OCI-LY1 (cell line): ENCODE measurements around the gene PCBP4.

Source experiments
- CTCF ChIP-seq: fragments of 200-600 bp; sonication (generic), shearing (Covaris generic); IDR thresholded peaks from 2 replicates; pipeline ENCODE4 v1.5.1; 2017; ENCODE audit warnings: mild to moderate bottlenecking, antibody characterized with exemption, low read length, moderate library complexity, mixed read lengths
- EZH2 ChIP-seq: fragments of 200-600 bp; sonication (generic), shearing (Covaris generic); IDR thresholded peaks from 2 replicates; pipeline ENCODE4 v1.8.0; 2017; ENCODE audit warnings: borderline replicate concordance, mixed run types, mild to moderate bottlenecking, antibody characterized with exemption, low read length, moderate library complexity, mixed read lengths

DNA sequence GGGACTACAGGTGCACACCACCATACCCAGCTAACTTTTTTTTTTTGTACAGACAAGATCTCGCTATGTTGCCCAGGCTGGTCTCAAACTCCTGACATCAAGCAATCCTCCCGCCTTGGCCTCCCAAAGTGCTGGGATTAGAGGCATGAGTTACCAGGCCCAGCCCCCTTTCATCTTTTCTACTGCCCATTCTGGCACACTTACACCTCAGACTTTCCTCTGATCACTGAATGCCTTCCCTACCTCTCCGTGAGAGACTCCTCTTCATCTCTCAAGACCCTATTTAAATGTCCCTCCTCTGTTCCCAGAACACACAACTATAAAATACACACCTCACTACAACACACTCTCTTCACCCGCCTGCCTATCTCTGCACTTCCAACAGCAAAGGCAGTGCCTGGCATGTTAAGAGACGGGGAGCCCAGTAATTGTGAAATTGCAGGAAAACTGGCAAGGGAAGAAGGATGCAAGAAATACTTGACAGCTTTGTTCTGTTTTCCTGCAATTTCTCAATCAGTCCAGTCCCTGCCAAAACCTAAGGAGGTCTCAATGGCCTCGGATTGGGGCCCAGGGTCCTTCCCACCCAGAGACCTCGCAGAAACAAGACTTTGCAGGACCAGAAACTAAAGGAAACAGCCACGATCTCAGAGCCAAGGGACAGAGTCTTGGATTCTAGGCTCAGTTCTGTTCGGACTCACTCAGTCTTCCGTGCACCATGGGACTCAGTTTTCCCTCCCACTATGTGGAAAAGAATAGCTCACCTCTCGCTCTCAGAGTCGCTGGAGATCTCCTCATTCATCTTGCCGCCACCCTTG is 26.4 kb downstream of the PCBP4 start:
- no peak for TF ChIP-seq CTCF
- TF ChIP-seq EZH2: no peak
